ENCODE measurements around the gene TMEM233.
"Not testable (repeated sequence)": the region's sequence is repeated elsewhere in the genome, so short reads cannot be mapped to it uniquely, and the experiment has no call there.

The TMEM233 gene

DNA sequence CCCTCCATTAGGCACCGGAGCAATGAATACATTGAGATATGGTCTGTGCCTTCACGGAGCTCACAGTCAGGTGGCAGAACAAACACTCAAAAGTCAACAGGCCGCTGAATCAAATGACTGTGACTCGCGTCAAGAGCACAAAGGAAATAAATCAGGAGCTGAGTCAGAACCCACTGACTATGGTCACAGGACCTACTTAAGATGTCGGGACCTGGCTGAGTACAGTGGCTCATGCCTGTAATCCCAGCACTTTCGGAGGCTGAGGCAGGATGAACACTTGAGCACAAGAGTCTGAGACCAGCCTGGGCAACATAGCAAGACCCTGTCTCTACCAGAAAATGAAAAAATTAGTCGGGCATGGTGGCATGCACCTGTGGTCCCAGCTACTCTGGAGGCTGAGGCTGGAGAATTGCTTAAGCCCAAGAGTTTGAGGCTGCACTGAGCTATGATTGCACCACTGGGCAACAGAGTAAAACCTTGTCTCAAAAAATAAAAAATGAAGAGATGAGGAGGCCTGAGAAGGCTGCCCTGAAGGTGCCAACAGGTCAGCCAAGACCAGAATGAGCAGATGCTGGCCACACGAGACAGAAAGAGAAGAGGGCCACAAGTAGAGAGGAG lies 19.9 kb downstream of the TMEM233 start:
- no peak for DNase-seq

DNA sequence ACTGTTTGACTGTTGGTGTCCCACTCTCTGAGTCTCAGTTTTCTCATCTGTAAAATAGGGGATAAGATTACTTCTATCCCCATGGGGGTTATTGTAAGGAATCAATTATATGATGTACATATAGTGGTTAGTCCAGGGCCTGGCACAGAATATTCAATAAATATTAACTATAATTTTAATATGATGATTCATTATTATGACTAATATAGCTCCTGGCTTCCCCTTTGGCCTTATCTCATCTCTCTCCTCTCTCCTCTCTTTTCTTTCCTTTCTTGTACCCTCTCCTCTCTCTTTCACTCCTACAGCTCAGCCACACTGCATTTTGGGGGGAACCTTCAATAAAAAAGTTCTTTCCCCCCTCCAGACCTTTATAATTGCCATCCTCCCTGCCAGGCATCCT lies 21.1 kb downstream of the TMEM233 start:
- no peak for DNase-seq

DNA sequence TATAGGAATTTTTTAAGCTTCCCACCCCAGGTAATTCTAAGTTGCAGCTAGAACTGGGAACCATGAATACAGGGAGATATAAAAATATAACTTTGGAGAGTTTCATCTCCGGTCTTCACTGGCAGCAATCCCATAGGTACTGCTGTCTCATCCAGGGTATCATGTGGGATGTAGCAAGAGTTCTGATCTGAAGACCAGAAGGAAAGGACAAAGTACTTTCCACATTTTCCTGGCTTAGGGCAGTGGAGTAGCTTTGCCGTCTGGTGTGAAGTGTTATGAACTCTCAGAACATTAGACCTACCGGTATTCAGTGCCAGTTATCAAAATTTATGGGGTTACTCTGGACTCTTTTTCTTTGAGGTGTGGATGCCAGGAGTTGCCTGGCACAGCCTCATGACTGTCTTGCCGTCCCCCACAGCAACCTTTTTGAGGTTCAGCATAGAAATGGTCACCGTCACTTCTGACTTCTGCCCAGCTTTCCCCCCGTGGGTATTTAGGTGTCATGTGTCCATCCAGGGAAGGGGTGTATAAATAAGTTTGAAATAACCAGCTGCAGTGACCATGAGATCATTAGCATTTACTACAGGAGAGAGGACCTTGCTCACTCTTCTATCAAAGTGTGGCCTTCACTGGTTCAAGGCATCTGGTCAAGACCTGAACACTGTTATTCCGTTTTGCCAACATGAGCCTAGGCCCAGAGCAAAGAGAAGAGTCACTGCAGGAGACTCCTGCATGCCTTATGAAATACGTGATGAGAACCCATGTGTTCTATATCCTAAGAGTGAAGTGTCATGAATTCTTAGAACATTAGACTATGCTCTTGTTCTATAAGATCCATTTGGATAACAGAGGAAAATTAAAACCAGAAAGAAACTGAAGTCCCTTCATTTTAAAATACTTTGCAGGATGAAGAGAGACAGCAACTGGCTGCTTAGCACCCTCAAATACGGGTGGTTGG lies 22.2 kb downstream of the TMEM233 start:
- no peak for DNase-seq

- not testable (repeated sequence) for DNase-seq
Observed at GRCh38 chr12:119618328-119618896, 24.8 kb downstream of the TMEM233 start.

GRCh38 chr12:119620490-119620889 lies 26.9 kb downstream of the TMEM233 start:
- DNase-seq: no peak

GRCh38 chr12:119621878-119622277 lies 28.3 kb downstream of the TMEM233 start:
- DNase-seq: no peak

DNA sequence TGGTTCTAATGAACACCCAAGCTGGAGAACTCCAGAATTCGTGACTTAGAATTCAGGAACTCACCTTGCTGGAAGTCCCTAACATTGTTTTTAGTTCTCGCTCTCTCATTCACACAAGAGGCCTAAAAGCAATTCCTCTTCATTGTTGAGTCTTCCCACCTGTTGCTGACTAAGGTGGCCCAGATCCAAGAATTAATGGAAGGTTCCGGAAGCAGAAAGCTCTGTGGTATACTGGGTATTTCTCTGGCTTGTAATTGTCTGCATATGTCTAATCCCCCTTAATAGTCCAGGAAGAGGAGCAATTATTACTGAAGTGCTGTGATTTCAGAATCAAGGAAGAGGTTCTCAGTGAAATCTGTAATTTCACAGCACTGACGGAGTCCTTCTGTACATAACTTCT lies 31.4 kb downstream of the TMEM233 start:
- DNase-seq: peak; percentile 75

GRCh38 chr12:119627019-119627643 lies 33.6 kb downstream of the TMEM233 start:
- DNase-seq: no peak

GRCh38 chr12:119627686-119628085 lies 34.1 kb downstream of the TMEM233 start:
- DNase-seq: no peak

DNA sequence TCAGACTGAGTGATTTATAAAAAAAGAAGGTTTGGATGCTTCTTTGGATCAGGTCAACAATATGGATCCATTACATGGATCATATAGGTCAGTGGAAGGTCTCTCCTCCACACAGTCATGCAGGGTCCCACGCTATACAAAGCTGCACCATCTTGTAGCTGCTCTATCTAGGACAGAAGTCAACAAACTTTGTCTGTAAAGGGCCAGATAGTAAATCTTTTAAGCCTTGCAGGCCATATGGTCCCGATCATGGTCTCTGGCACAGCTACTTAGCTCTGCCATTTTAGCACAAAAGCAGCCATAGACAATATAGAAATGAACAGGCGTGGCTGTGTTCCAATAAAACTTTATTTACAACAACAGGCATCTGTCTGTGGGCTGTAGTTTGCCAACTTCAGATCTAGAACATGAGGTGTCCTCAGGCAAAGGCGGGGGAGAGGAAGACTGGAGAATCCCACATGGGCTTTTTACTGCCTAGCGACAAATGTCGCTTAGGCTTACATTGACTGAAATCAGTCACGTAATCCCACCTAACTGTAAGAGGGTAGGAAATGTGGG lies 36.7 kb downstream of the TMEM233 start:
- DNase-seq: no peak

- no peak for DNase-seq
Observed at GRCh38 chr12:119630962-119631550, 37.5 kb downstream of the TMEM233 start.

DNA sequence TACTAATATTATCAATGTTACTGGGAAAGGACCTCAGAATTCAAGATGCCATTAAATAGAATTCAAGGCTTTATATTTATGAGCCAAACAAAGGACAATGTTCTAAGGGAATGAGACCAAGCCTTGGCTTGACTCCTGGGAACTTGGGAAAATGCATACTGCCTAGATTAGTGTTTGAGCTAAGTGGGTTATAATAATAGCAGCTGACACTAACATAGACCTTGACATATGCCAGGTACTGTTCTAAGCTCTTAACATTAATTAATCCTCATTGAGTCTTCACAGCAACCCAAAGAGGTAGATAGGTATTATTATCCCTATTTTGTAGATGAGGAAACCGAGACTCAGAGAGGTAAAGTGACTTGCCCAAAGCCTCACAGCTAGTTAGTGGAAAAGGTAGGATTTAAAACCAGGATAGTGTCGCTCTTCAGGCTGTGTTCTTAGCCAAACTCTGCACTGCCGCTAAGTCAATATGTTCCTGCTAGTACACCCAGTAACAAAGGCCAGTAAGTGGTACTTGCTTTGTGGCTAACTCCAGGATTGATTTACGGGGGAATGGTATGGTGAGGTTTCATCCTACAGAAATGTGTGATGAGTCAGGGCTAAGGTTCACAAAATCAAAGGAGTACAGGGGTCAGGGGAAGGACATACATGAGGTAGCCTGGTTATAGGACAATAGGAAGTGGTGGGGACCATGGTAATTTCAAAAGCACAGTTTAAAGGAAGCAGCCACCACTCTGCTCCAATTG lies 38.5 kb downstream of the TMEM233 start:
- DNase-seq: no peak

- no peak for DNase-seq
Observed at GRCh38 chr12:119634743-119635142, 41.2 kb downstream of the TMEM233 start.

DNA sequence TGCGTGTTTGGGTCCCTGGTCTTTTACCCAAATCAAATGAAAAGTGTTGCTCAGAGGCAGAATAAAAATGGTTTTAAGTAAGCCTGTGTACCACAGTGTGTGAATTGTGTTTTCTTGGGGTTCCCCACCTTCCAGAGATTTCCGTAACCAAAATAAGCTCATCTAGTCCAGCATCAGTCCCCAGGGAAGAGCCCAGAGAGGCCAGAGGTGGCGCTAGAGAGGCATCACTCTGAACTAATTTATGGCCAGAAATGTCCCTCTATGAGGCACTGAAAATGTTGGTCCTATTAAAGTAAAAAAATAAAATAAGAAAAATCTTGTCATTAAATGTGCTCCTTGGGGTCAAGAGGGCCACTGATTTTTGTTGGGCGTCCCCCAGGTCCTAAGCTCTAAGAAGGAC lies 49.4 kb downstream of the TMEM233 start:
- no peak for DNase-seq

- no peak for DNase-seq
Observed at GRCh38 chr12:119644930-119645329, 51.4 kb downstream of the TMEM233 start.

DNA sequence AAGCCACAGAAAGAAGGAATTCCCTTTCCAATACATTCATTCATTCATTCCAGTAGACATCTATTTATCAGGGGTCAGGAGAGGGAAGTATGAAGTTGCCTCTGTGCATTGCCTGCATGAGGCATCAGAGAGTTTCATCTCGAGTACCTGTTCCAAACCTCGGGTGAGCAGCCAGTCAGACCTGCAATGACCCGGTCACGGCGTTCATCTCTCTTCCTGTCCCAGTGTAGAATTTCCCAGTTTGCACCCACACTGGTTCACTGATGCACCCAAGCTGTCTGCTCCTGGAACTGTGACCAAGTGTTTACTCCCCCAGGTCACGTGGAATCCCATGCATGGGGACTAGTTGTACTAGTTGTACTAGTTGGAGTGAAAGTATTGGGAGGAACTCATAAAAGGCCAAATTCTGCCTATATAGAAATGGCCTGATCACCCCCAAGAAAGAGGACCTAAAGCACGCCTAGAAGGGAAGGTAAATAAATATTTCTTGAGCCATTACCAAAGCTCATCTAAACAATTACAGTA lies 52.0 kb downstream of the TMEM233 start:
- DNase-seq: no peak

DNA sequence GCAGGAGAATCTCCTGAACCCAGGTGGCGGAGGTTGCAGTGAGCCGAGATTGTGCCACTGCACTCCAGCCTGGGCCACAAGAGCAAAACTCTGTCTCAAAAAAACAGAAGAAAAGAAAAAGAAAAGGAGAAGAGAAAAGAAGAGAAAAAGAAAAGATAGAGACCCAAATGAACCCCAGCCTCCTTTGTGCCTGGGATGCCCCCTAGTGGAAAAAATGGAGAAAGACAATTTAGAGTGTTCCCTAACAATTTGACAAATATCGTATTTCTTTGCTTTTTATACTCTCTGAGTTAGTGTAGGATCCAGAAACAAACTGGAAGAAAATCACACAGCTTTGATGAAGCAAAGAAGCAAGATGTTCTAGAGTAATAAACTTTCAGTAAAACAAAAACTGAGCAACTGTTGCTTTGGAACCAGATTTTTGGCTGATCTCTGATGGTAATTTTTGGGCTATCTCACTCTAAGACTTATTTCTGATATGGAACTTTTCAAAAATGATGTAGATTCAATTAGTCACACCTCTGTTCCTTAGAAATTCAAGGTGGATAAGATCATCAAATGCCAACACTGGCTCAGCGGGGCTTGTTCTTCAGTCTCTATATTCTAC lies 55.7 kb downstream of the TMEM233 start:
- peak; percentile 5 for DNase-seq

DNA sequence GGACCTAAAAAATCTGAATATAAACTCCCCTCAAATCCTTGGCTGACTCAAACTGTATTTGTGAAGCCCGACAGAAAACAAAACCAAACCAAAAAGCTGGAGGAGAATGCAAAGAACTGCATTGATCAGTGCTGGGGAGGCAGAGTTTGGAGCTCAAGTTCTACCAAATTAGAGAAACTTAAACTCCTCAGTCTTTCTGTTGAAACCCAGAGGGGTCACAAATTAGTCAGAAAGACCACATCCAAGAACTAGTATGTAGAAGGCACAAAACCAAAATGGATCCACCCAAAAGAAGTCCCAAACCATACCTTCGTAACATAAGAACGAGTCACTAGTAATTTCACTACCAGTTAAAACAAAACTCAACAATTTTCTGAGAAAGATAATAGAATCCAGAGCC lies 59.1 kb downstream of the TMEM233 start:
- no peak for DNase-seq

- not testable (repeated sequence) for DNase-seq
Observed at GRCh38 chr12:119657001-119657400, 63.4 kb downstream of the TMEM233 start.

GRCh38 chr12:119658166-119658565 lies 64.6 kb downstream of the TMEM233 start:
- DNase-seq: not testable (repeated sequence)

DNA sequence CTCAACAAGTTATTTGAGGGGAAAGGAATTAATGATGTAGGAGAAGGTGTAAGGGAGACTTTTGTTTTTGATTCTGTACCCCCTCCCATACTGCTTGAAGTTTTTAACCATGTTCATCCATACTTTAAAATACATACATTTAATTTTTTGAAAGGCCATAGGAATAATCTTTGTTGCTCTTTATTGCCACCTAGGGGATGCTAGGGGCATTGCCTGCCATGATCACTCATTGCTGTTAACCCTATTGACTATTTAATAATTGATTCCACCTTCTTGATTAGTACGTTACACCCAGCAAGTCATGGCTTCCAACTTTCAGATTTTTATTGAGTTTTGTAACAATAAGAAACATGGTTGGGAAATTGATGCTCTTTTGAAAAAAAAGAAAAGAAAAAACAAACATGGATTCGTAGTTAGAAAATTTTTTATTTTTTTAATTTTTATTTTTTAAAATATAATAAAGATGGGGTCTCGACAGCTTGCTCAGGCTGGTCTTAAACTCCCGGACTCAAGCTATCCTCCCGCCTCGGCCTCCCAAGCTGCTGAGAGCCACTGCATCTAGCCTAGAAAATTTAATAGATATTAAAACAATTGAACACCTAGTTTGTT lies 65.8 kb downstream of the TMEM233 start:
- DNase-seq: peak; percentile 10
